Fibroblast of lung (primary cell): ENCODE data around the gene RCAN2. TPM values are rescaled to one million over a fixed set of nuclear protein-coding genes. Genes with fewer than 3 reads are reported as not detected.

ENCODE experiments used
- DNase-seq, 2 donors: peaks; one replicate each; pipeline versions ENCODE4 v3.0.0 to v3.0.0-alpha.2; 2010; ENCODE audit warnings: low read depth in 2 of 2
- H2AFZ ChIP-seq: 2 replicates; pipeline ENCODE4 v1.5.1; 2012; ENCODE audit warnings: low read length, control low read depth, inconsistent platforms
- H3K27ac ChIP-seq: 2 replicates; pipeline ENCODE4 v1.5.1; 2011; ENCODE audit warnings: low read length, control low read depth; ENCODE audit not compliant: insufficient read depth
- H3K27me3 ChIP-seq: 2 replicates; pipeline ENCODE4 v1.5.1; 2011; ENCODE audit warnings: mild to moderate bottlenecking, low read length; ENCODE audit not compliant: control insufficient read depth, insufficient read depth
- H3K36me3 ChIP-seq: 2 replicates; pipeline ENCODE4 v1.5.1; 2011; ENCODE audit warnings: low read length; ENCODE audit not compliant: control insufficient read depth, insufficient read depth
- H3K4me1 ChIP-seq: 2 replicates; pipeline ENCODE4 v1.5.1; 2011; ENCODE audit warnings: low read length; ENCODE audit not compliant: control insufficient read depth, insufficient read depth; ENCODE audit errors: extremely low read depth
- H3K4me2 ChIP-seq: 2 replicates; pipeline ENCODE4 v1.5.1; 2011; ENCODE audit warnings: low read length, control low read depth; ENCODE audit not compliant: insufficient read depth; ENCODE audit errors: extremely low read depth
- H3K4me3 ChIP-seq, 4 experiments: fragments of 200-600 bp in 1 of 4; sonication (generic) in 1 of 4; replicated peaks in 1 of 4; 2 replicates each; pipeline ENCODE4 v1.5.1; 2011 to 2016; ENCODE audit warnings: low read length in 4 of 4, low read depth in 3 of 4, mild to moderate bottlenecking in 3 of 4, control low read depth in 2 of 4, inconsistent platforms in 1 of 4, mixed read lengths in 1 of 4; ENCODE audit not compliant: insufficient read depth in 1 of 4; ENCODE audit errors: control extremely low read depth in 1 of 4
- H3K79me2 ChIP-seq: 2 replicates; pipeline ENCODE4 v1.5.1; 2012; ENCODE audit warnings: mild to moderate bottlenecking, low read length, inconsistent platforms; ENCODE audit not compliant: control insufficient read depth, insufficient read depth
- H3K9ac ChIP-seq: 2 replicates; pipeline ENCODE4 v1.5.1; 2011; ENCODE audit warnings: mild to moderate bottlenecking, low read length, control low read depth; ENCODE audit not compliant: insufficient read depth
- H3K9me3 ChIP-seq: 2 replicates; pipeline ENCODE4 v1.5.1; 2012; ENCODE audit warnings: low read depth, low read length; ENCODE audit not compliant: control insufficient read depth, insufficient read depth
- H4K20me1 ChIP-seq: 2 replicates; pipeline ENCODE4 v1.5.1; 2011; ENCODE audit warnings: low read length; ENCODE audit not compliant: control insufficient read depth, insufficient read depth; ENCODE audit errors: extremely low read depth
- EZH2 ChIP-seq: IDR thresholded peaks from 2 replicates; pipeline ENCODE4 v1.5.1; 2012; ENCODE audit warnings: low read length, control low read depth, mild to moderate bottlenecking; ENCODE audit errors: missing control alignments
- polyA plus RNA-seq, 2 donors: library from polyadenylated mRNA; depleted of rRNA in 1 of 2; stranded (reverse) in 1 of 2; unstranded in 1 of 2; fragments of >200 nt; gene quantifications; 2 replicates each; pipeline ENCODE4 v1.2.1, GENCODE V29; 2011 to 2012; ENCODE audit warnings: missing spikeins in 1 of 2
- total RNA-seq: library from RNA; depleted of rRNA; stranded (reverse); fragments of >200 nt; gene quantifications from 2 replicates; pipeline ENCODE4 v1.2.1, GENCODE V29; 2014
- TF ChIP-seq, protein P1 (sequence below), 2 donors: IDR thresholded peaks in 1 of 2; conservative IDR thresholded peaks in 1 of 2; 1 replicate in 1 of 2; 2 replicates in 1 of 2; pipeline ENCODE4 v1.5.1; 2011 to 2012; ENCODE audit warnings: low read length in 2 of 2, control low read depth in 1 of 2, inconsistent platforms in 1 of 2, low read depth in 1 of 2, mild to moderate bottlenecking in 1 of 2

Gene RCAN2
- total and polyA plus RNA-seq, 2 donors (not counting 1 experiment from before 2014, with no cell fraction given): 11.7 to 38.0 TPM

DNA sequence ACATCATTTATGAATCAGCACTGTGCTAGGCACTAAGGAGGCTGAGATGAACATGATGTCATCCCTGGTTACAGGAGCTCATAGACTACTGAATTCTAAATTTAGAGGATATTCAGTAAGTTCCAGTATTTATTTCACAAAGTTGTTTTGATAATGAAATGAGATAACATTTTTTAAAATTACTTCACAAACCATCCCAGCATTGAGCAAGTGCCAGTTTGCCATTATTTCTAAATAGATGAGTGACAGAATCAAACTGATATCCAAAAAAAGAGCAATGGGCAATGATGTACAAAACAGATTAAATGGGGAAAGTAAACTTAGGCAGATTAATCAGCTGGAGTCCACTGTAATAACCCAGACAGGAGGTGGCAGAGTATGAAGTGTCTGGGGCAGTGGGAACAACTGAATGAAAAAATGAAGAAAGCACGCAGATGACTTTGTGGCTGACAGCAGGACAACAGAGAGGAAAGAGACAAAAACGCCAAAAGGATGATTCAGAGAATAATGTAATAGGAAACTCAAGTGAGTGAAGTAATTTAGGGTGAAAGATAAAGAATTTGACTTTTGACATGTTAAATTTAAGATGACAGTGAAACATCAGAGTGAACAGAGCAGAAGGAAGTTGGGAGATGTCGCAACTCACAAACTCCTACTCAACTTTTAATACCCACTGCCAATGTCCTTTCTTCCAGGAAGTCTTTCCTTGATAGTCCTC, 70.2 kb downstream of the RCAN2 start:
- no peaks in the 10 kb centered on the region for H3K79me2 ChIP-seq
- no peaks in the 10 kb centered on the region for H3K9me3 ChIP-seq
- DNase-seq: no peak
- H3K27me3 ChIP-seq: no peaks in the 10 kb centered on the region
- no peaks in the 10 kb centered on the region for H3K36me3 ChIP-seq
- no peak overlapping the region for H3K4me2 ChIP-seq
- TF ChIP-seq, protein P1, sequence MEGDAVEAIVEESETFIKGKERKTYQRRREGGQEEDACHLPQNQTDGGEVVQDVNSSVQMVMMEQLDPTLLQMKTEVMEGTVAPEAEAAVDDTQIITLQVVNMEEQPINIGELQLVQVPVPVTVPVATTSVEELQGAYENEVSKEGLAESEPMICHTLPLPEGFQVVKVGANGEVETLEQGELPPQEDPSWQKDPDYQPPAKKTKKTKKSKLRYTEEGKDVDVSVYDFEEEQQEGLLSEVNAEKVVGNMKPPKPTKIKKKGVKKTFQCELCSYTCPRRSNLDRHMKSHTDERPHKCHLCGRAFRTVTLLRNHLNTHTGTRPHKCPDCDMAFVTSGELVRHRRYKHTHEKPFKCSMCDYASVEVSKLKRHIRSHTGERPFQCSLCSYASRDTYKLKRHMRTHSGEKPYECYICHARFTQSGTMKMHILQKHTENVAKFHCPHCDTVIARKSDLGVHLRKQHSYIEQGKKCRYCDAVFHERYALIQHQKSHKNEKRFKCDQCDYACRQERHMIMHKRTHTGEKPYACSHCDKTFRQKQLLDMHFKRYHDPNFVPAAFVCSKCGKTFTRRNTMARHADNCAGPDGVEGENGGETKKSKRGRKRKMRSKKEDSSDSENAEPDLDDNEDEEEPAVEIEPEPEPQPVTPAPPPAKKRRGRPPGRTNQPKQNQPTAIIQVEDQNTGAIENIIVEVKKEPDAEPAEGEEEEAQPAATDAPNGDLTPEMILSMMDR (conservative IDR thresholded peaks at IDR 0.05 in 1 of 2, IDR thresholded peaks at IDR 0.05 in 1 of 2; ENCODE audit: low read depth in 1 of 2, low read length in 2 of 2): no peak
- TF ChIP-seq EZH2: no peak
- no peaks in the 10 kb centered on the region for H4K20me1 ChIP-seq
- H3K9ac ChIP-seq: no peak overlapping the region
- H3K4me1 ChIP-seq: no peaks in the 10 kb centered on the region
- H3K27ac ChIP-seq: no peak overlapping the region
- no peak overlapping the region for H2AFZ ChIP-seq
- no peak overlapping the region for H3K4me3 ChIP-seq

DNA sequence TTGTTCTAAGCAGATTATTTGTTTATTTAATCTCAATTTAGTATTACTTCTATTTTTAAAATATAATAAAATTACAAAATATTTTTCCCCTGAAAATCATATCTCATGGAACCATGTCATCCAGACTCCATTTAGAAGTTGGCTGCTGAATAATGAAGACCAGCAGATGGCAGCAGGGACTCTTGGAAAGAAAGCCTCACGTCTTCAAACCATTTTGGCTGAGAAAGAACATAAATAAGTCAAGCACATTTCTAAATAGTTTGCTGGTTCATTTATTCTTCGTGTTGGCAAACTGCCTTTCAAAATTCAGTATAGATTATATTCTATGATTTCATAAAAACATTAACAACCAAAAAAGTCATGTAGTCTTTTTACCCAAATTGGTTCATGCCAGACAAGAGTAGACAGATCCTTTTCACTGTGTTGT, 71.7 kb downstream of the RCAN2 start:
- Histone ChIP-seq H2AFZ (no peak overlapping the region), H3K4me1 (no peaks in the 10 kb centered on the region), H3K9me3 (no peaks in the 10 kb centered on the region), H3K27me3 (no peaks in the 10 kb centered on the region), H3K36me3 (no peaks in the 10 kb centered on the region), H3K9ac (no peak overlapping the region), H3K79me2 (no peaks in the 10 kb centered on the region), H4K20me1 (no peaks in the 10 kb centered on the region), H3K4me2 (no peak overlapping the region), H3K27ac (no peak overlapping the region), H3K4me3 (no peak overlapping the region)
- TF ChIP-seq EZH2: no peak
- TF ChIP-seq, protein P1 (conservative IDR thresholded peaks at IDR 0.05 in 1 of 2, IDR thresholded peaks at IDR 0.05 in 1 of 2; ENCODE audit: low read depth in 1 of 2, low read length in 2 of 2): peak; percentile 83 to 86
- DNase-seq: peak; percentile 48 to 85

DNA sequence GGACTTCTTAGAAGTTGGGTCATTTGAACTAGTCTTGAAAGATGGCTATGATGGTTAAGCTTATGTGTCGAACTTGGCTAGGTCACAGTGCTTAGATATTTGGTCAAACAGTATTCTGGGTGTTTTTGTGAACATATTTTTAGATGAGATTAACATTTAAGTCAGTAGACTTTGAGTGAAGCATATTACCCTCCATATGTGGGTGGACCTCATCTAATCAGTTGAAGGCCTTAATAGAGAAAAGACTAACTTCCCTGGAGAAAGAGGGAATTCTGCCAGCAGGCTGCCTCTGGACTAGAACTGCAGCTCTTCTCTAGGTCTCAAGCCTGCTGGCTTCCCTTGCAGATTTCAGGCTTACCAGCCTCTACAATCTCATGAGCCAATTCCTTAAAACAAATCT, 76.9 kb downstream of the RCAN2 start:
- Histone ChIP-seq H3K9me3 (no peaks in the 10 kb centered on the region), H4K20me1 (no peaks in the 10 kb centered on the region), H3K27me3 (no peaks in the 10 kb centered on the region), H3K4me1 (no peaks in the 10 kb centered on the region), H3K36me3 (no peaks in the 10 kb centered on the region), H3K79me2 (no peaks in the 10 kb centered on the region), H3K27ac (no peak overlapping the region), H3K9ac (no peak overlapping the region), H2AFZ (no peak overlapping the region), H3K4me3 (no peak overlapping the region), H3K4me2 (no peak overlapping the region)
- DNase-seq: no peak
- no peak for TF ChIP-seq EZH2
- TF ChIP-seq, protein P1 (conservative IDR thresholded peaks at IDR 0.05 in 1 of 2, IDR thresholded peaks at IDR 0.05 in 1 of 2; ENCODE audit: low read depth in 1 of 2, low read length in 2 of 2): no peak
